HG02981 (cell line): Measurements from ENCODE around the gene CTAG1B.
"Not testable (repeated sequence)": the region's sequence is repeated elsewhere in the genome, so short reads cannot be mapped to it uniquely, and the experiment has no call there.

Experiments
- ATAC-seq: cut with Tn5 transposase; IDR thresholded peaks from one replicate; pipeline ENCODE4 v1.9.1; 2021; ENCODE audit warnings: mild to moderate bottlenecking, moderate library complexity; ENCODE audit not compliant: unreplicated experiment

The CTAG1B gene

DNA sequence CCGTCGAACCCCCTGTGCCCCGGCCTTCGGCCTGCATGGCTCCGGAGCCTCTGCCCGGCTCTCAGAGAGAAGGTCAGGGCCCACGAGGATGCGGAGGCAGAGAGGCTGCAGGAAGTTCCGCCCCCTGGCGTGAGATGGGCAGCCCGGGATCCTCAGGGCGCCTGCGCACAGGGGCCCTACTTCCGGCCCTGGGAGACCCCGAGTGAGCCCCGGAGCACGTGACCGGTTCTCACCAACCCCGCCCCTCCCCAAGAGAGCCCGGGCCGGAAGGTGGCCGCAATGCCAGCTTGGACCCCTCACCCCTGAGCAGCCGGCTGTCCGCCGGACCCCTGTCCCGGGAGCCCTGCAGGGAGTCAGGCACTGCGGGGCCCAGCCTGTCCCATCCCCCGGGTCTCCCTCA, at the start of gene CTAG1B:
Gene CTAG1B, minus strand, starts transcription at position 101 of the 400 bp plus-strand sequence. Its CDS starts 64 bp downstream, at position 37.
- not testable (repeated sequence) for ATAC-seq

DNA sequence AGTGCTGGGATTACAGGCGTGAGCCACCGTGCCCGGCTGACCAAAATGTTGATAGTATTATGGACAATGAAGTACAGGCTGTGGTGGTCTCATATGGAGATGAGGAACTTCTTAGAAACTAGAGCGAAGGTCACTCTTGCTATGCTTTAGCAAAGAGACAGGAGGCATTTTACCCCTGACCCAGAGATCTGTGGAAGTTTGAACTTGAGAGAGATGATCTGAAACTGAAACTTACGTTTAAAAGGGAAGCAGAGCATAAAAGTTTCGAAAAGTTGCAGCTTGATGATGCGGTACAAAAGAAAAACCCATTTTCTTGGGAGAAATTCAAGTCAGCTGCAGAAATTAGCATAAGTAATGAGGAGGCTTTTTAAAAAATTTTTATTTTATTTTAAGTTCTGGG, 42.8 kb upstream of the CTAG1B start:
- no peak for ATAC-seq

DNA sequence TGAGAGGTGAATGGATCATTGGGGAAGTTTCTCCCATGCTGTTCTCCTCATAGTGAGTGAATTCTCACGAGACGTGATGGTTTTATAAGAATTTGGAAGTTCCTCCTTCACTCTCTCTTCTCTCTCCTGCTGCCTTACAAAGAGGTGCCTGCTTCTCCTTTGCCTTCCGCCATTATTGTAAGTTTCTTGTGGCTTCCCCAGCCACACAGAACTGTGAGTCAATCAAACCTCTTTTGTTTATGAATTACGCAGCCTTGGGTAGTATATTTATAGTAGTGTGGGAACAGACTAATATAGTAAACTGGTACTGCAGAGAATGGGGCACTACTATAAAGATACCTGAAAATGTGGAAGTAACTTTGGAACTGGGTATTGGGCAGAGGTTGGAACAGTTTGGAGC, 42.1 kb upstream of the CTAG1B start:
- no peak for ATAC-seq

DNA sequence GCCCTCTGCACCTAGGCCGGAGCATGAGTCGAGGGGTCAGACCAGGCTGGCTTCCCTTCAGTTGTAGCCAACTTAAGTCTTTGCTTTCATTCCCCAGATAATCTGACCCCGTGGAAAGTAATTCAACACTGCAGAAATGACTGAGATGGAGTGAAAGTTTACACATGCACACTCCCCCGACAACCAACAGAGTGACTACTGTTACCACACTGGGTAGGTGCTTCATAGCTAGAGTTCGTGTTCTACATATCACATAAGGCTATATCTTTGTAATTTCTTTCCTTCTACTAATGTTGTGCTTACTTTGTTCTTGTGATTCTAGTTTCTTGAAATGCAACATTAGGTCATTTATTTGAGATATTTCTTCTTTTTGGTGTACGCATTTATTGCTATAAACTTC, 41.5 kb upstream of the CTAG1B start:
- ATAC-seq = no peak

DNA sequence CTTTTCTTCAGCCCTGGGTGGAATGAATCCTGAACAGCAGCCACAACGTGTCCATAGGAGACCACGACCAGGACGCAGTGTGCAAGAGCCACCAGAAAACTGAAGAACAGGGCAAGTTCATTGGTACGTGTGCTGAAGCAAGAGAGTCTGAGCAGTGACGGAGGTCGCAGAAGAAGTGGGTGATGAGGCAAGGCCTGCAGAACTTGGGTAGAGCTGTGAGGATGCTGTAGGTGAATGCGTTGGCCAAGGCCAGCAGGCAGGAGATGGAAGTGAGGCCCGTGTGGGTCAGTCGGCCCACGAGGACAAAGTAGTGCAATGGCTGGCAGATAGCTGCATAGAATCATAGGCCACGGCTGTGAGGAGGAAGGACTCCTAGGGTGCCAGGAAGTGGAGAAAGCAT, 39.9 kb upstream of the CTAG1B start:
- no peak for ATAC-seq

DNA sequence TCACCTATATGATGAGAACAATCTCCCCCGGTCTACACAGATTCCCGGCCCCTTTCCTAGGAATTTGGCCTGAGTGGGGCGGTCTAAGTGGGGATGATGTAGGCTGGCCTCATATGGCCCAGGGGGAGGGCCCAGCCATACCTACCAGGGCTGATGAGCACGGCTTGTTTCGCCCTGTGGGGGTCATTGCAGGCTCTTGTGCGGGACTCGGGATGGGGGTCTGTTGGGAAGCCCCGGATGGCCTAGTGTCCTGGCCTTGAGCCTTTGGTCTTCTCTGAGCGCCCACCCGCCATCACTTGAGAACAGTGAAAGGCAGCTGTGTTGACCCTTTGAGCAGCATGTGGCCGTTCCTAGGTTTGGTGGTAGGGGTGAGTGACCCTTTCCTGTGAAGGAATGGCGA, 39.1 kb upstream of the CTAG1B start:
- ATAC-seq = no peak

DNA sequence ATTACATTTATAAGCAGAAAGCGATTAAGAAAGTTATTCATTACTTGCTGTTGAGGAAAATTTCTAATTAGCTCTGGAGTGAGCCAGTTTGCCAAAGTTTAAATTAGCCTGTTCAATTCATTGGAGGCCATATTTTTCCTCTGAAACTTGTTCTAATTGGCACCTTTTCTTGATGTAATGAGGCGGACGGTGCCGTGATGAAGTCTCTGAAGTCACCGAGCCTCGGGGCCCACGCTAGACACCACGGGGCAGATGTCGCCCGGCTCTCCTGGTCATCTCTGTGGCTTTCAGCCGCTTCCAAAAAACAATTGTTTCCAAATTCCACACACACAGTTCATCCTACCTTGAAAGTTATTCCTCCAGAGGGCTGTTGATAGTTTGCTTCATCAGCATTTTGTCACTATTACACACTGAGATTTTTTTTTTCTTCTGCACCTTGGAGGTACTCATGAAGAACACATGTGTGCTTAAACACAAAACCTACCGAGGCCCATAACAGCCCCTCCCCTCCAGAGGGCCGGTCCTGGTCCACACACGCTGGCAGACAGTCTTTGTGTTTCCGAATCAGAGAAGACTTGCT, 38.2 kb upstream of the CTAG1B start:
- no peak for ATAC-seq

DNA sequence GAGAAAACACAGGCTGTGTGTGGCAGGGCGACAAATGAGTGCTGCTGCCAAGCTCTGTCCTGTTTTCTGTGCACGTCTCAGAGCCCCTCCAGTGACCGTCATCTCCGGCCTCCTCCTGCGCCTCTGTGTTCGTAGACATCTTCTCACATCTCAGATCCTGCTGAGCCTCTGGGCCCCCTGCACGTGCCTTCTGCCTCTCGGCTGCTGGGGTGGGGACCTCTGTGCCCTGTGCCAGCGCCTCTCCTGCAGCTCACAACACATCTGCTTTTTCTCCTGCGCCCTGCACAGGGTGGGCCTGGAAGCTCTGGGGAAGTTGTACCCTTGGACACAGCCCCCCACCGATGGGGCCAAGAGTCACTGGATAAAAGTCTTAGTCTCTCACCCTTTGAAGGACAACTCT, 36.7 kb upstream of the CTAG1B start:
- ATAC-seq = no peak

DNA sequence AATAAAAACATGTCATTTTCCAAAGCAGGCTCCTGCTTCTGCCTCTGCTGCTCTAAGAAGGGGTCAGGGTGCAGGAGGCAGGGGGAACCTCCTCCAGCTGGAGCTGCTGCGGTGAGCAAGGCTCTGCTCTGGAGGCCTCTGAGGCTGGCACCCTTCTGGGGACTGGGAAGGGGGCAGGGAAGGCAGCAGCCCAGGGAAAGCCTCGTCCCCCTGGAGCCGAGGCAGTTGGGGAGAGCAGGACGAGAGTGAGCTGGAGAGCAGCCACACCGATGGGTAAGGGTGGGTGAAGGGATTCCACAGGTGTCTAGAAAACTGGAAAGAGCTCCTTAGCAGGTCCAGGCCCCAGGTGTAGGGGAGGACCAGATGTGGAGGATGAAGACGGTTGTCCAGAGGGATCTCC, 36.3 kb upstream of the CTAG1B start:
- ATAC-seq = no peak

DNA sequence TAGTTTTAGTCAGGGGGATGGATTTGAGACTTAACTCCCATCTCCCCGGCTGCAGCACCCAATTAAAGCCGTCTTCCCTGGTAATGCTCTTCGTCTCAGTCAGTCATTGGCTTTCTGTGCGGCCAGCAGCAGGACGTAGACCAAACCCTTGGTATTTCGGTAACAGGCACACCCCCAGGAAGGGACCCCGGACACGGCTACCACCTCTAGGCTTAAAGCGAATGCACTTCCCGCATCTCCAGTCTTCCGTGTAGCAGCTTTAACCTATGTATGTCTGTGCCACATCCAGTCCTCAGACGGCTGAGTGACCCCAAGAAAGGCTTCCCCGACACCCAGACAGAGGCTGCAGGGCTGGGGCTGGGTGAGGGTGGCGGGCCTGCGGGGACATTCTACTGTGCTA, 35.8 kb upstream of the CTAG1B start:
- no peak for ATAC-seq

DNA sequence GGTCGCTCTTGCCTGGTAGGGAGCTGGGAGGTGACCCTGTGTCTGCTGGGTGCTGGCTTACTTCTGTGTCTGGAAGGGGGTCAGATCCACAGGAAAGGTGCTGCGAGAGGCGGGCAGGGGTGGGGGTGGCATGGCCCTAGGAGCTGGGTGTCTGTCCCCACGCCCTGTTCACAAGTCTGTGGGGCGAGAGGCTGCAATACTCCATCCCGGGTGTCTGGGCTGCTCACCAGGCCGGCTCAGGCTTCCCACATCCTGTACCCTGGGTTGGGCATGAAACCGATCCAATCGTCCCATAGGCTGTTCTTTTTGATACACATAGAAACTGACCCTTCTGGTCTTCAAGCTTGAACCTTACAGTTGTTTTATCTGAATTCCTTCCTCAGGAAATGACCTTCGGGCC, 35.3 kb upstream of the CTAG1B start:
- ATAC-seq = no peak

DNA sequence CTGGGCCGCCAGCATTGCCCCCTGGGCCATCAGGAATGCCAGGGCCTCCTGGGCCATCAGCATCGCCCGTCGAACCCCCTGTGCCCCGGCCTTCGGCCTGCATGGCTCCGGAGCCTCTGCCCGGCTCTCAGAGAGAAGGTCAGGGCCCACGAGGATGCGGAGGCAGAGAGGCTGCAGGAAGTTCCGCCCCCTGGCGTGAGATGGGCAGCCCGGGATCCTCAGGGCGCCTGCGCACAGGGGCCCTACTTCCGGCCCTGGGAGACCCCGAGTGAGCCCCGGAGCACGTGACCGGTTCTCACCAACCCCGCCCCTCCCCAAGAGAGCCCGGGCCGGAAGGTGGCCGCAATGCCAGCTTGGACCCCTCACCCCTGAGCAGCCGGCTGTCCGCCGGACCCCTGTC, 34.3 kb upstream of the CTAG1B start, which contains the start of gene CTAG2:
Gene CTAG2, minus strand, starts transcription at position 167 of the 400 bp plus-strand sequence. Its CDS starts 64 bp downstream, at position 103.
- not testable (repeated sequence) for ATAC-seq

DNA sequence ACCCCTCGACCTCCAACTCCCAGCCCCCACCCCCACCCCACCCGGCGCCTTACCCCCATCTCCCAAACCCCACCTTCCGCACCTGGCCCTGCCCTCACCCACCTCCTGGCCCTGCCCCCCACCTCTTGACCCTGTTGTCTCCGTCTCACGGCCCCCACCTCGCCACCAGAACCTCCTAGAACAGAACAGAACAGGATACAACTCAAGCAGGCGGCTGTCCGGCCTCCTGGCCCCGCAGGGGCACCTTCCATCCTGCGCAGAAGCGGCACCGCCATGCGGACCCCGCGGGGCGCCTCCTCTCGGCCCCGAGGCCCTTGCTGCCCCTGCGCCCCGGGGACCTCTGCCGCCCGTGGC, 33.9 kb upstream of the CTAG1B start:
- ATAC-seq = no peak

DNA sequence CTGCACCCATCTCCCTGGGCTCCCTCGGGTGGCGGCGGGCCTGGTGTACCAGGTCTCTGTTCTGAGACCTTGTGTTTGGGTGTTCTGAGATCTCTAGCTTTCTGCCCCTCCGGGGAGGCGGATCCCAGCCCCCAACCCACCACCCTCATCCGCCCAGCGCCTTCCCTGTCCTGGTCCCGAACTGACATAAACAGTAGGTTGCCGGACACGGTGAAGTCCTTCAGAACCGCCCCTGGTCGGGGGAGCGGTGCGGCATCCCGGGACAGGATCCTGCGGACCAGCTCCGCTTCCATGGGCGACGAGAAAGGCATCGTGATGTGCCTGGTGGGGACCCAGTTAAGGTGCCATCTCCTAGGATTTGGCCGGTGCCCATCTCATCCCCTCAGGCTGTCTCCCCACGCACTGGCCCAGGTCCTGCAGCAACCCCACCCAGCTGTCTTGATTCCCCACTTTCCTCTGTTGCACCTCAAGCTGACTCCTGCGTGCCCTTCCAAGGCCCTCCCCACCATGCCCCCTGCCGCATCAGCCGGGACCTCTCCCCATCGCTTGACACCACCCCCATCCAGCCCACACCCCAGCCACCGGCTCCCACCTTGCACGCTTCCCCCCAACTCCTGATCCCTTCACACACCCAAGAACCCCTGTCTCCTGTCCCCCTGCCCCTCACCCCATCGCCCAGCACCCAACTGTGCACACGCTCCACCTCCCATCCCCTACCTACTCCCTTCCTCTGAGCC, 33.4 kb upstream of the CTAG1B start:
- no peak for ATAC-seq

DNA sequence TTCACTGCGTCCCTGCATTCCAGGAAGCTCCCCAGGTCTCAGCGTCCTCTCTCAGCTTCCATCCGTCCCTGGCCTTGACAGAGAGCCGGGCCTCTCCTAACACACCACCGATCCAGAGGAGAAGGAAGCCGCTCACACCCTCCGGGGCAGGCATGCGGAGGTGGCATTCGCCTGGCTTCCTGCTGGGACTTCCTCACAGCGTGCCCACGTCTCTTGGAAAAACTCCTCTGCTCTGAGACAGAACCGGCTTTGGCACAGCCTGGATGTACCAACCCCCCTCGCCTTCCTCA, 31.1 kb upstream of the CTAG1B start:
- ATAC-seq = no peak

DNA sequence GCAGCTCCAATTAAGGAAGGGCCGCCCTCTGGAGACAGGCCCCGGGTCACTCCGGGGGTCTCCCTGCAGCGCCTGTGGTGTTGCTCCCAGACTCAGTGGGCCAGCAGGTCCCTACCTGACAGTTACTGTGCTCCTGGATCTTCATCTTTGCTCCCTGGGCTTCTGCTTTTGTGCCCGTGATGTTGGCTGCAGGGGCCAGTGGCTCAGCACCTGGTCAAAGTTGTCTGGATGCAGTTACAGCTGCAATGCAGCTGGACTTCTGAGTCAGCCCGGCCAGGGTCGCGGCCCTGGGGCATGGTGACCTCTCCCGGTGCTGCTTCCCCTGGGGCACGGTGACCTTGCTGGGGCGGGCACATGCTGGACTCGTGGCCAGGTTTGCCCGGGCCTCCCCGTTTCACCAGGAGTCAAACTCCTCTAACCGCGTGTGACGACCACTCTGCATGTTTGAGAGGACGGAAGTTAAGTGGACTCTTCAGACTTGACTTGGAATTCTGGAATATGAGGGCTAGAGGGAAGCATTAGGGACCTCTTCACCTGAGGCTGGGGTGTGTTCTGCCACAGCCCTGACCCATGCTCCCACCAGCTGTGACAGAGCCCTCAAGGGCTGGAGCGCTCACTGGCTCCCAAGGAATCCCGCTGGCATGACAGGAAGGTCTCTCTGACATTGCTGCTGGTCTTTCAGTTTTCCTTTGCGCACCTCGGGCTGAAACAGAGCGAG, 30.6 kb upstream of the CTAG1B start:
- no peak for ATAC-seq

DNA sequence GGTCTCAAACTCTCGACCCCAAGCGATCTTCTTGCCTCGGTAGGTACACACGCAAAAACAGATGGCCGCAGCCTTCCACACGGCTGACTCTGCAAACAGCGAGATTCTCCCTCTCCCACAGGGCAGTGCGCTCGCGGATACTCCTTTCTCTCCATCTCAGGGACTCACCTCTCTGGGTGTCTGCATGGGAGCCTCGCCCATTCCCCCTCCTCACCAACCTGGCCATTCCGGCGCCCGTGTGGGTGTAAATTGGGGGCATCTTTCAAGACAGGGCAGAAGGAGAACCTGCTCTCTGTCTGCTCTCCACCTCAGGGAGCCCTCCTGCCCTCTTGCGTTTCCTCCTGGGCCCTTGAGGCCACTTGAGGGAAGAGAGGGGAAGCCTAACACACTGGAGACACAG, 29.8 kb upstream of the CTAG1B start:
- no peak for ATAC-seq

DNA sequence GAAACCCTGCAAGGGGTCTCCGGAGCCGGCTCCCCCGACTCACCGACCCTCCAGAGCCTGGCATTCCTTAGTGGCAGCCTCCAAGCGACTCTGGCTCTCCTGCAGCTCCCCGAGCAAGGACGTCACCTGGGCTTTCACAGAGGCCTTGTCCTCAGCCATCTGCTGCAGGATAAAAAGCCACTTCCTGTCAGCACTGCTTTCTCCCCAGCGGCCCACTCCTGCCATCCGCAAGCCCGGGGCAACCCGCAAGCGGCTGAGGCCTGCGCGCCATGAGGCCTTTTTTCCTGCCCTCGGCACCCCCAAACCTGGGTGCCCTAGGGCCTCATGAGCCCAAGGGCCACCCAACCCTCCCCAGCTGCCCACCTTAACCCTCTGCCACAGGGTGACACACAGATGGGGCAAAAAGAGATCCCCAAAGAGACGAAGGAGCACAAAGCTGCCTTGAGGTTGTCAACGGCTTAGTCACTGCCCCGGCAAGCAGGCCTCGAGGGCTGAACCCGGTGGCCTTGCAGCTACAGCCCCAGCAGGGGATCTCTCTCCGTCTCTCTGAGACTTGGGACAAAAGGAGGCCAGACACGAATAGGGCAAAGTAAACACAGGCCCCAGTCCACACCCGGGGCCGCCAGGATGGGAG, 26.8 kb upstream of the CTAG1B start:
- not testable (repeated sequence) for ATAC-seq

DNA sequence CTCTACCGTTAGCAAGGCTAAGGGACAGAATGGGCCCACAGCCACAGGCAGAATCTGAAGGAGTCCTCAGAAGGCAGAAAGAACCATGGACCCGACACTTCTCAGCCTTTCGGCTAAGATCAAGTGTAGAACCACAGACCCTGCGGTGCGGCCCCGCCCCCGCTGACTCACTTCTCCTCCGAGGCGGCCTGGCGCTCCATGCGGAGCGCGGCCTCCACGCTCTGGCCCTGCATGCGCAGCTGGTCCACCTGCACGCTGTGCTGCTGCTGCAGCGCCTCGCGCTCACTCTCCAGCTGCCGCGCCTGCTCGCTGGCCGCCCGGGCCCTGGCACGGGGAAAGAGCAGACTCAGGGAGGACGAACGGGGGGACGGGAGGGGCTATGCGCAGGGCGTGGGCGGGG, 24.6 kb upstream of the CTAG1B start:
- ATAC-seq = not testable (repeated sequence)

DNA sequence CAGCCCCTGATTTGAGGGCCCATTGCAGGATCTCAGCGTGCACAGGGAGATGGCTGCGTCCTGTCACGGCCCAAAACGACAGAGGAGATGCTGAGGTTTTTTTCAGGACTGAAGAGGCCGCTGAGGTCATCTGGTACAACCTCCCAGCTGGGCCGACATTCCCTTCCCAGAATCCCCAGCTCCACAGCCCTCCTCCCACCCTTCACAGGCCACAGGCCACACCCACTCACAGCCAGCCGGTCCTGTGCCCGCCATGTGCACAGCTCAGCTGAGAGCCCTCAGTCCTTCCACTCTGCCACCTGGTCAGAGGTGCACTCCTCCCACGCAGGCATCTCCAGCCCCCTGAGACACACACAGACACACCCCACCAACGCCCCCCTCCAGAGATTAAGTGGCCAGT, 22.7 kb upstream of the CTAG1B start:
- ATAC-seq = not testable (repeated sequence)

DNA sequence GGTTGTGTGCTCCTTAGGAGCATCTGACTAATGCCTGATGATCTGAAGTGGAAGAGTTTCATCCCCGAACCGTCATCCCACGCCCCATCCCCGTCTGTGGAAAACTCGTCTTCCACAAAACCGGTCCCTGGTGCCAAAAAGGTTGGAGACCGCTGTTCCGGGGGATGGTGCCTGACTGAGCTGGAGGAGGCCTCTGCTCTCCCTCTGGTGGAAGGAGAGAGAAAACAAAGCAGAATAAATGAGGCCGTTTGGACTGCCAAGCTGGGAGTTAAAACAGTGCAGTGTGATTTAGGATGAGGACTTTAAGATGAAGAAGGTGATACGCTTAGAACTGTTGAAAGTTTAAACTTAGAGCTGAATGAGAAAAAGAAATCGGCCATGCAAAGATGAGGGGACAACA, 14.6 kb upstream of the CTAG1B start:
- ATAC-seq = not testable (repeated sequence)

DNA sequence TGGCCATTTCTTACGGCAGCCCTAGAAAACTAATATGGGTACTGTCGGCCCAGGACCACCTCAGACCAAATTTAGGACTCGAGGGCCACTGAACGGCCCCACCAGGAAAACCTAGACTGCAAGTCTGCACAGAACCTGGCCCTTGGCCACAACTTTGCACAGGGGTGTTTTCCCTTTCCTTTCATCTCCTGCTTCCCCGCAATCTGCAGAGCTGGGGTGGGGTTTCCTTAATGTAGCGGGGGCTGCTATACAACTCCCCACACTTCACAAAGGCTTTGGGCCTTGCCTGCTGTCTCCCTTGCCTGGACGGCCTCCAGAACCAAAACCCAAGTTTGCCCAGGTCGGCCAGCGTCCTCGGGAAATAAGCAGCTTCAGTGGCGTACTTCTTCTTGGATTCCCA, 11.9 kb upstream of the CTAG1B start:
- ATAC-seq = not testable (repeated sequence)
